ENCODE measurements around the gene TRUB2. TPM values are rescaled to one million over a fixed set of nuclear protein-coding genes. Genes with fewer than 3 reads are reported as not detected.
"Not testable (repeated sequence)": the region's sequence is repeated elsewhere in the genome, so short reads cannot be mapped to it uniquely, and the experiment has no call there.

Gene TRUB2
- total RNA-seq, 1 experiment from 2014 or later = 31.8 TPM

GRCh38 chr9:128310461-128310860 lies 11.8 kb downstream of the TRUB2 start:
- in situ Hi-C loops (cut with HindIII; ENCODE audit: low sequenced_read_pairs) = no loop called here
- peak; percentile 73 for DNase-seq (ENCODE audit: low spot score)

- no peak for DNase-seq (ENCODE audit: low spot score)
- in situ Hi-C loops (cut with HindIII; ENCODE audit: low sequenced_read_pairs) = no loop called here
These were observed 12.7 kb downstream of the TRUB2 start for GRCh38 chr9:128309551-128309950.

DNA sequence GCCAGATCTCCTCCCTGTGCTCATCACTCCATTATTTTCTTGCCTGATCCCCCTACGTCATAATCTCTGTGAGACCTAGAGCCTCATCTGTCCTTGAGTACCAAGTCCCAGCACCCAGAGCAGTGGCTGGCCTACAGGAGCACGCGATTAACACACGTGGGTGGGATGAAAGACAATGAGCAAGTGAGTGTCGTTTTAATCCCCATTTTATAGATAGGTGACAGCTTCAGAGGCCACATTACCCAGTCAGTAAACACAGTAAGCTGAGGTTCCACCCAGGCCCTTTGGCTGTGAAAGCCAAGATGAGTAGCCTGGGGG lies 17.3 kb downstream of the TRUB2 start:
- DNase-seq (ENCODE audit: low spot score) = no peak
- in situ Hi-C loops (cut with HindIII; ENCODE audit: low sequenced_read_pairs) = no loop called here

DNA sequence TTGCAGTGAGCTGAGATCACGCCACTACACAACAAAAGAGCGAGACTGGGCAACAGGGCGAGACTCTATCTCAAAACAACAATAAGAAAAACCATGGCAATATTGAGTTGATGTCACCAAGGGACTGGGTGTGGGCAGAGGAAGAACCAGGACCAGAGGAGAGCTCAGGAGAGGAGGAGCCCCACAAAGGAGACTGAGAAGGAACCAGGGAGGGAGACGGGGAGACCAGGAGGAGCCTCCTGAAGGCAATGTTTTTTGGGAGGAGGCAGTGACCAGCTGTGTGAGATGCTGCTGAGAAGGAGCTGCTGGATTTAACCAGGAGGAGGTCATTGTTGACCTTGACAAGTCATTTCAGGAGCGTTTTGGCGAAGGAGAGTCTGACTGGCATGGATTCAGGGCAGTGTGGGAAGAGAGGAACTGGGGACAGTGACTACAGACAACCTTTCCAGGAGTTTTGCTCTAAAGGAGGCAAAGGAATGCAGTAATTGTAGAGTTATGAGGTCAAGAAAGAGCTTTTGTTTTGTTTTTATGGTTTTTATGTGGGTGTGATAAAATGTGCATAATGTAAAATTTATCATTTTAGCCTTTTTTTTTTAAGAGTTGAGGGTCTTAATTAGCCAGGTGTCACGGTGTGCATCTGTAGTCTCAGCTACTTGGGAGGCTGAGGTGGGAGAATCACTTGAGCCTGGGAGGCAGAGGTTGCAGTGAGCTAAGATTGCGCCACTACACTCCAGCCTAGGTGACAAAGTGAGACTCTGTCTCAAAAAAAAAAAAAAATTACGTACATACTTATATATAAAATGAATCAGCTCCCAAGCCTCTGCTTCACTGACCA lies 17.9 kb downstream of the TRUB2 start:
- no peak for DNase-seq (ENCODE audit: low spot score)
- in situ Hi-C loops (cut with HindIII; ENCODE audit: low sequenced_read_pairs) = no loop called here

- no peak for DNase-seq (ENCODE audit: low spot score)
- in situ Hi-C loops (cut with HindIII; ENCODE audit: low sequenced_read_pairs) = no loop called here
These were observed 23.4 kb downstream of the TRUB2 start for GRCh38 chr9:128298535-128299482.

DNA sequence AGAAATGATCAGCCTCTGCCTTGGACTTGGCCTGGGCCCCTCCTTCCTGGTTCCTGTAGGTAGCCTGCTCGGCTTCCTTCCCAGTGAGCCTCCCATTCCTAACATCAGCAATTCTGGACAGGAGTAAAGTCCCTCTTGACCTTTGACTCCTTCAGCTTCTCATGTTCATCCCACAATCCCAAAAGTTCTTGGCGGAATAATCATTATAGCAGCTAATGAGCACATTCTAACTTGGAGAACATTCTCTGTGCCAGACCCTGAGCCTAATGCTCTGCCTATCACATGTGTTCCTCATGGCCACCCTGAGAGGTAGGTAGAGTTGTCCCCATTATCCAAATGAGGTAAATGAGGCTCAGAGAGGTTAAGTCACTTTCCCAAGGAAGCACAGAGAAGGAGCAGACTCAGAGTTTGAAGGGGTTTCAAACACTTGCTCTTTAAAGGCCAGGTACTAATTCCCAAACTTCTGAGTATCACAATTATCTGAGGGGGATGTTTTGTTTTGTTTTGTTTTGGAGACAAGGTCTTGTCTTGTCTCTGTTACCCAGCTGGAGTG lies 24.9 kb downstream of the TRUB2 start:
- in situ Hi-C loops (cut with HindIII; ENCODE audit: low sequenced_read_pairs) = no loop called here
- no peak for DNase-seq (ENCODE audit: low spot score)

DNA sequence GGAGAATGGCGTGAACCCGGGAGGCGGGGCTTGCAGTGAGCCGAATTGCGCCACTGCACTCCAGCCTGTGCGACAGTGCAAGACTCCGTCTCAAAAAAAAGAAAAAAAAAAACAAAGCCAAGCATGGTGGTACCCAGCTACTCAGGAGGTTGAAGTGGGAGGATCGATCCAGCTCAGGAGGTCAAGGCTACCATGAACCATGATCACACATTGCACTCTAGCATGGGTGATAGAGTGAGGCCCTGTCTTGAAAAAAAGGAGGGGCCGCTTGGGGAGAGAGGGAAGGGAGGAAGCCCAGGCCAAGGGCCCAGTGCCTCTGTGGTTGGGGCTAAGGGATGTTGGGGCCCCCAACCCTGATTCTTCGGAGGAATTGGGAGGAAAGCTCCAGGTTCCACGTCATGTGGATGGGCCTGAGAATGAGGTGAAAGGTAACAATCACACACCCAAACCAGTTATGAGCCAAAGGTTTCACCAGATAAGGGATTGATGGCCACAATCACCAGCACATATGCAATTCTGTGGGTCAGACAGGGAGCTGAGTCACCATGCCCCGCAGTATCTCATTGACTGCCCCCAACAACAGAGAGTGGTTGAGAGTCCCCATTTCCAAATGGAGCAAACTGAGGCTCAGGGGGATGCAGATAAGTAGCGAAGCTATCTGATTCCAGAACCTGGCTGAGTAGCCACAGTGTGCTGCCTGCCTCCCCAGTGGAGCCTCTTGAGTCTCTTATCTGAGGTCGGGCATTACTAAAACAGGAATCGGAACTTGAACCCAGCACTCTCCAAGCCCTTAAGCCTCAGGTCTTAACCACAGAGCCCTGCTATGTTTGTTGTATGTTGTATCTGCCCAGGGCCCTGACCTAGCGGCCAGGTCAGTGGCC lies 25.7 kb downstream of the TRUB2 start:
- in situ Hi-C loops (cut with HindIII; ENCODE audit: low sequenced_read_pairs) = no loop called here
- DNase-seq (ENCODE audit: low spot score) = no peak

DNA sequence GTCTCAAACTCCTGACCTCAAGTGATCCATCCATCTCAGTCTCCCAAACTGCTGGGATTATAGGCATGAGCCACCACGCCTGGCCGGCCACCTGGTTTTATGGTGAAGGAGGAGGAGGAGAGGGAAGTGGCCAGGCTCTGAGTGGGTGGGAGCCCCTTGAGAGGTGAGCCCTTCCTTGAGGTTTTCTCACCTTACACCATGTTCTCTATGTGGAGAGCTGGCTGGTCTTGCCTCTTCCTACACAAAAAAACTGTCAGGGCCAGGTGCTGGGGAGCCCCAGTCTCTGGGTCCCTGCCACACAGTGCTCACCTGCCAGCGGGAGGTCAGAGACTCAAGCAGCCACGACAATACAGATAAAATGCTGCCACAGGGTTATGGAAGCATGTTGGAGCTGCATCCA lies 28.1 kb downstream of the TRUB2 start:
- in situ Hi-C loops (cut with HindIII; ENCODE audit: low sequenced_read_pairs) = no loop called here

GRCh38 chr9:128293091-128293490 lies 29.2 kb downstream of the TRUB2 start:
- no peak for DNase-seq (ENCODE audit: low spot score)
- in situ Hi-C loops (cut with HindIII; ENCODE audit: low sequenced_read_pairs) = no loop called here

More for the DNA sequence above, 28.1 kb downstream of the TRUB2 start:
- DNase-seq (ENCODE audit: low spot score) = no peak

DNA sequence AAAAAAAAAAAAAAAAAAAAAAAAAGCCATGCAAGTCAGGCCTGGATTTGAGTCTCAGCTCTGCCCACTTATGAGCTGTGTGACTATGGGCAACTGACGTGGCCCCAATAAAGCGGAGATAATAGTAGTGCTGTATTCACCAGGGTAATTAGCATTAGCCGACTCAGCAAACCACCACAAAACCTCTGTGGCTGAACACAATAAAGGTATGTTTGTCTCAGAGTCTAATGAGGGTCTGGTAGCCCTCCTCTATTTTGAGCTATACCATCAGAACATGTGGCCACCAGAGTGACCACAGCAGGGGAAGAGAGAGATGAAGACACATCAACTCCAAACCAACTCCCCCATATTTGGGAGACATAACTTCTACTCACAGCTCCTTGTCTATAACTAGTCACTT lies 30.2 kb downstream of the TRUB2 start:
- DNase-seq (ENCODE audit: low spot score) = no peak
- in situ Hi-C loops (cut with HindIII; ENCODE audit: low sequenced_read_pairs) = no loop called here

DNA sequence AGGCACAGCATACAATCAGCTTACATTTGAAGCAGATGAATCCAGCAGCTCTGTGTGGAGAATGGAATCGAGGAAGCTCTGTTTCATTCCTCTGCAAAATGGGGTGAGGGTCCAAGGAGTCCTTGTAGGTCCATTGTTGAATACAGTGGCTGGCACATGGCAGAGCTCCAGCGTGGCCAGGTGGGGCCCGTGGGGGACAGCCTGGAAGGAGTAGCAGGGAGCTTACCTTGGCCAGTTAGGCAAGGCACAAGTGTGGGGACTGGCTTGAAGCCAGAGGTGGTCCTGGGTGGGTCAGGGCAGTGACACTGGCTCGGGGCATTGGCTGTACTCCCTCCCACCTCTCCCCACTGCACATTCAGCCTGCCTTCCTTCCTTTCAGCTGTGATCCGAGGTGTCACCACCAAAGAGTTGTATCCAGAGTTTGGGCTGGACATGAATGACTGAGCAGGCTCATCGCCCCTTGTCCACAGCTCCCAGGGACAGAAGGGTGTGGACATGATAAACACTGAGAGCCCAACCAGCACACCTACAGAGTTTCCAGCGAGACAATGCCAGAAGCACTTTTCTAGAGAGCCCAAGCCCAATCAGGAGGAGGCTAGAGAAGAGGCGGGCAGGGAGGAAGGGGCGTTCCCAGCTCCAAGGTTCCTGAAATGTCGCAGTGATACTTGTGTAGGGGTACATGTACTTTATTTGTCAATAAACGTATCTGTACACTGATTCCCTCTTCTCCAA lies 33.8 kb downstream of the TRUB2 start:
- in situ Hi-C loops (cut with HindIII; ENCODE audit: low sequenced_read_pairs) = no loop called here
- DNase-seq (ENCODE audit: low spot score) = no peak

GRCh38 chr9:128286440-128286839 lies 35.8 kb downstream of the TRUB2 start:
- in situ Hi-C loops (cut with HindIII; ENCODE audit: low sequenced_read_pairs) = no loop called here
- DNase-seq (ENCODE audit: low spot score) = peak; percentile 87

- DNase-seq (ENCODE audit: low spot score) = peak; percentile 78
These were observed 37.0 kb downstream of the TRUB2 start for GRCh38 chr9:128285033-128285784.

GRCh38 chr9:128282500-128282899 lies 39.7 kb downstream of the TRUB2 start:
- no peak for DNase-seq (ENCODE audit: low spot score)
- in situ Hi-C loops (cut with HindIII; ENCODE audit: low sequenced_read_pairs) = no loop called here

More at GRCh38 chr9:128285033-128285784, 37.0 kb downstream of the TRUB2 start:
- in situ Hi-C loops (cut with HindIII; ENCODE audit: low sequenced_read_pairs) = no loop called here

GRCh38 chr9:128280084-128280622 lies 42.1 kb downstream of the TRUB2 start:
- DNase-seq (ENCODE audit: low spot score) = no peak
- in situ Hi-C loops (cut with HindIII; ENCODE audit: low sequenced_read_pairs) = no loop called here

GRCh38 chr9:128279088-128280073 lies 42.9 kb downstream of the TRUB2 start:
- DNase-seq (ENCODE audit: low spot score); in situ Hi-C loops (cut with HindIII; ENCODE audit: low sequenced_read_pairs): not testable (repeated sequence)
